ENCODE data around the gene CACNG5. TPM values are rescaled to one million over a fixed set of nuclear protein-coding genes. Genes with fewer than 3 reads are reported as not detected.

Gene CACNG5
- total RNA-seq, 1 donor from 2014 or later, result not detected

- Mint-ChIP-seq H3K36me3 (ENCODE audit: unreplicated experiment) (no peaks in the 10 kb centered on the region), H3K4me1 (ENCODE audit: unreplicated experiment) (no peaks in the 10 kb centered on the region), H3K9me3 (ENCODE audit: unreplicated experiment) (peaks cover 5% of the 10 kb centered on the region), H3K27ac (ENCODE audit: unreplicated experiment) (no peak overlapping the region), H3K27me3 (ENCODE audit: unreplicated experiment) (peaks cover 18% of the 10 kb centered on the region), H3K4me3 (ENCODE audit: unreplicated experiment) (no peak overlapping the region)
- TF ChIP-seq CTCF (IDR thresholded peaks at IDR 0.05), result no peak
- DNase-seq (ENCODE audit: extremely low spot score, unreplicated experiment), result no peak
These were observed 17.2 kb upstream of the CACNG5 start for GRCh38 chr17:66817750-66818149.

GRCh38 chr17:66819466-66819865 lies 15.5 kb upstream of the CACNG5 start:
- no peak overlapping the region for H3K4me3 Mint-ChIP-seq (ENCODE audit: unreplicated experiment)
- peaks cover 5% of the 10 kb centered on the region for H3K9me3 Mint-ChIP-seq (ENCODE audit: unreplicated experiment)
- H3K36me3 Mint-ChIP-seq (ENCODE audit: unreplicated experiment), result no peaks in the 10 kb centered on the region
- TF ChIP-seq CTCF (IDR thresholded peaks at IDR 0.05), result no peak
- H3K4me1 Mint-ChIP-seq (ENCODE audit: unreplicated experiment), result no peaks in the 10 kb centered on the region
- DNase-seq (ENCODE audit: extremely low spot score, unreplicated experiment), result no peak
- H3K27ac Mint-ChIP-seq (ENCODE audit: unreplicated experiment), result no peak overlapping the region
- peaks cover 17% of the 10 kb centered on the region for H3K27me3 Mint-ChIP-seq (ENCODE audit: unreplicated experiment)

GRCh38 chr17:66822009-66822408 lies 12.9 kb upstream of the CACNG5 start:
- no peak for TF ChIP-seq CTCF (IDR thresholded peaks at IDR 0.05)

DNA sequence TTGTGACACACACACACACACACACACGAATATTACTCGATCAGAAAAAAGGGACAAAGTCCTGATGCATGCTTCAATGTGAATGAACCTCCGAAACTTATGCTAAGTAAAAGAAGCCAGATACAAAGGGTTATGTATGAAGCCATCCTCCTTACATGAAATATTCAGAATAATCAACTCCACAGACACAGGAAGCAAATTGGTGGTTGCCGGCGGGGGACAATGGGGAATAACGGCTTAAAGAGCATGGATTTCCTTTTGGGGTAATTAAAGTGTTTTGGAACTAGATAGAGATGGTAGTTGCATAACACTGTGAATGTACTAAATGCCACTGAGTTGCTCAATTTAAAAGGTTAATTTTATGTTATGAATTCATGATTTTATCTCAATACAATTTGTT lies 8.1 kb upstream of the CACNG5 start:
- H3K36me3 Mint-ChIP-seq (ENCODE audit: unreplicated experiment), result no peaks in the 10 kb centered on the region
- no peak for TF ChIP-seq CTCF (IDR thresholded peaks at IDR 0.05)
- H3K4me3 Mint-ChIP-seq (ENCODE audit: unreplicated experiment), result no peak overlapping the region
- H3K4me1 Mint-ChIP-seq (ENCODE audit: unreplicated experiment), result no peaks in the 10 kb centered on the region
- H3K9me3 Mint-ChIP-seq (ENCODE audit: unreplicated experiment), result no peaks in the 10 kb centered on the region
- no peak overlapping the region for H3K27ac Mint-ChIP-seq (ENCODE audit: unreplicated experiment)
- DNase-seq (ENCODE audit: extremely low spot score, unreplicated experiment), result no peak
- H3K27me3 Mint-ChIP-seq (ENCODE audit: unreplicated experiment), result peaks cover 16% of the 10 kb centered on the region

More at GRCh38 chr17:66822009-66822408, 12.9 kb upstream of the CACNG5 start:
- no peaks in the 10 kb centered on the region for H3K36me3 Mint-ChIP-seq (ENCODE audit: unreplicated experiment)
- H3K4me3 Mint-ChIP-seq (ENCODE audit: unreplicated experiment), result no peak overlapping the region
- H3K27me3 Mint-ChIP-seq (ENCODE audit: unreplicated experiment), result peaks cover 18% of the 10 kb centered on the region
- H3K27ac Mint-ChIP-seq (ENCODE audit: unreplicated experiment), result no peak overlapping the region
- H3K4me1 Mint-ChIP-seq (ENCODE audit: unreplicated experiment), result no peaks in the 10 kb centered on the region
- H3K9me3 Mint-ChIP-seq (ENCODE audit: unreplicated experiment), result peaks cover 5% of the 10 kb centered on the region
- no peak for DNase-seq (ENCODE audit: extremely low spot score, unreplicated experiment)

DNA sequence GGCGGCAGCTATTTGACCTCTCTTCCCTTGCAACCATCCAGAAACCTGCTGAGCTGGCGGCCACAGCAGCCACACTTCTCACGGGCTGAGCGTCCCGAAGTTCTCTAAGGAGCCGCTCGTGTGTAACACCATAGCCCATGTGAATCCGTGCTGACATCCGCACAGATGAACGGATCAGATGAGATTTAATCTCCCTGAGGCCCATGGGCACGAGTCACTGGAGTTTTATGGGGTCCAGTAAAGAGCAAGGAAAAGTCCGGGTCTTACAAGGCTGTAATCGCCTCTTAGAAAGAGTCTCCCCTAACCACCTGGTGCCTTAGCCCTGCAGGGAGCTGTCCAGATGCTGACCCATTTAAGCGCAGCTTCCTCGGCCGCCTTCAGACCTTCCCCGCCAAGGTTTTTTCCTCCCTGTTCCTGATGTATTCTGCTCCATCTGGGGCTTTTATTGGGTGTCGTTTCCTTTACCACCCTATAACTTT lies 5.5 kb upstream of the CACNG5 start:
- no peak overlapping the region for H3K27ac Mint-ChIP-seq (ENCODE audit: unreplicated experiment)

More for the DNA sequence above, 5.5 kb upstream of the CACNG5 start:
- H3K36me3 Mint-ChIP-seq (ENCODE audit: unreplicated experiment), result no peaks in the 10 kb centered on the region
- TF ChIP-seq CTCF (IDR thresholded peaks at IDR 0.05), result no peak
- H3K27me3 Mint-ChIP-seq (ENCODE audit: unreplicated experiment), result peaks cover 30% of the 10 kb centered on the region
- peaks cover 2% of the 10 kb centered on the region for H3K4me1 Mint-ChIP-seq (ENCODE audit: unreplicated experiment)
- H3K4me3 Mint-ChIP-seq (ENCODE audit: unreplicated experiment), result no peak overlapping the region
- DNase-seq (ENCODE audit: extremely low spot score, unreplicated experiment), result no peak
- no peaks in the 10 kb centered on the region for H3K9me3 Mint-ChIP-seq (ENCODE audit: unreplicated experiment)

Measured in osteocyte (in vitro differentiated cells).